GM12892 (cell line): ENCODE measurements around the gene RIN3.
A peak's percentile ranks its signal among the peaks of the same experiment; 100 is the strongest.

Source experiments
- DNase-seq: peaks from one replicate; pipeline ENCODE4 v3.0.0; 2011; ENCODE audit not compliant: insufficient read length
- FAIRE-seq: peaks from 2 replicates; lab custom pipeline; 2011; peaks lifted over from hg19 to GRCh38; lab: Jason Lieb, UNC
- POLR2A ChIP-seq: IDR thresholded peaks from 2 replicates; pipeline ENCODE4 v1.6.1; 2011; ENCODE audit warnings: low read depth, low read length, control low read depth
- POLR2AphosphoS5 ChIP-seq: IDR thresholded peaks from 2 replicates; pipeline ENCODE4 v1.6.1; 2011; ENCODE audit warnings: low read depth, low read length, control low read depth
- TAF1 ChIP-seq: IDR thresholded peaks from 2 replicates; pipeline ENCODE4 v1.6.1; 2011; ENCODE audit warnings: low read depth, mild to moderate bottlenecking, control low read depth, low read length, borderline replicate concordance

The RIN3 gene

GRCh38 chr14:92514844-92515514 is 1.4 kb downstream of the RIN3 start:
- TF ChIP-seq POLR2AphosphoS5 = no peak
- TF ChIP-seq TAF1 = no peak
- TF ChIP-seq POLR2A = no peak
- DNase-seq (no peak), FAIRE-seq (no peak)

- peak; percentile 9 for FAIRE-seq
- TF ChIP-seq TAF1 (no peak), POLR2AphosphoS5 (no peak), POLR2A (no peak)
- DNase-seq = no peak
These were observed 2.2 kb downstream of the RIN3 start for GRCh38 chr14:92515546-92516343.

- FAIRE-seq (no peak), DNase-seq (no peak)
- no peak for TF ChIP-seq POLR2AphosphoS5
- no peak for TF ChIP-seq POLR2A
- TF ChIP-seq TAF1 = no peak
These were observed 2.9 kb downstream of the RIN3 start for GRCh38 chr14:92516344-92516965.

GRCh38 chr14:92516966-92517506 is 3.5 kb downstream of the RIN3 start:
- FAIRE-seq (no peak), DNase-seq (no peak)
- TF ChIP-seq POLR2AphosphoS5 = no peak
- TF ChIP-seq POLR2A = no peak
- no peak for TF ChIP-seq TAF1

- TF ChIP-seq POLR2AphosphoS5 (no peak), POLR2A (no peak), TAF1 (no peak)
- DNase-seq = no peak
- no peak for FAIRE-seq
These were observed 4.2 kb downstream of the RIN3 start for GRCh38 chr14:92517761-92518160.

GRCh38 chr14:92519246-92520101 is 5.9 kb downstream of the RIN3 start:
- no peak for FAIRE-seq
- DNase-seq = no peak

GRCh38 chr14:92520102-92521057 is 6.8 kb downstream of the RIN3 start:
- FAIRE-seq (no peak), DNase-seq (no peak)
- TF ChIP-seq POLR2A = no peak
- no peak for TF ChIP-seq TAF1
- no peak for TF ChIP-seq POLR2AphosphoS5

More at GRCh38 chr14:92519246-92520101, 5.9 kb downstream of the RIN3 start:
- TF ChIP-seq POLR2A = no peak
- TF ChIP-seq POLR2AphosphoS5 = no peak
- TF ChIP-seq TAF1 = no peak

GRCh38 chr14:92521058-92521415 is 7.5 kb downstream of the RIN3 start:
- FAIRE-seq (no peak), DNase-seq (no peak)
- no peak for TF ChIP-seq TAF1
- TF ChIP-seq POLR2A = no peak

- TF ChIP-seq TAF1 = no peak
- no peak for TF ChIP-seq POLR2A
- no peak for TF ChIP-seq POLR2AphosphoS5
- FAIRE-seq = no peak
- no peak for DNase-seq
These were observed 10.2 kb downstream of the RIN3 start for GRCh38 chr14:92523752-92524151.
